HepG2 (cell line): ENCODE results near the gene BAIAP2L1. TPM values are rescaled to one million over a fixed set of nuclear protein-coding genes. Genes with fewer than 3 reads are reported as not detected.
A peak's percentile ranks its signal among the peaks of the same experiment; 100 is the strongest.
"Not testable (repeated sequence)": the region's sequence is repeated elsewhere in the genome, so short reads cannot be mapped to it uniquely, and the experiment has no call there.

Experiments
- ISL2 ChIP-seq: sonication (generic); formaldehyde crosslinking; IDR thresholded peaks from 2 replicates; pipeline ENCODE4 v1.5.0; 2020; ENCODE audit warnings: missing genetic modification reagents
- MEIS2 ChIP-seq: sonication (generic); formaldehyde crosslinking; IDR thresholded peaks from 2 replicates; pipeline ENCODE4 v1.9.0; 2021; ENCODE audit warnings: mild to moderate bottlenecking, missing genetic modification reagents
- POGK ChIP-seq: sonication (generic); formaldehyde crosslinking; conservative IDR thresholded peaks from 2 replicates; pipeline ENCODE4 v1.8.0; 2022; ENCODE audit warnings: mild to moderate bottlenecking, moderate library complexity, missing genetic modification reagents
- POLR2G ChIP-seq: fragments of 200-400 bp; formaldehyde crosslinking; IDR thresholded peaks from 2 replicates; pipeline ENCODE4 v1.6.1; 2018; ENCODE audit warnings: mild to moderate bottlenecking, low read depth, low read length, moderate library complexity
- PPARG ChIP-seq: conservative IDR thresholded peaks from 2 replicates; pipeline ENCODE4 v1.6.1; 2016; ENCODE audit warnings: missing biosample characterization, missing genetic modification reagents
- THAP11 ChIP-seq: IDR thresholded peaks from 2 replicates; pipeline ENCODE4 v1.6.1; 2016; ENCODE audit warnings: missing biosample characterization, missing genetic modification reagents
- YEATS4 ChIP-seq: sonication (generic); formaldehyde crosslinking; IDR thresholded peaks from 2 replicates; pipeline ENCODE4 v1.4.0; 2020; ENCODE audit warnings: missing genetic modification reagents, borderline replicate concordance
- polyA plus RNA-seq, 8 experiments: library from polyadenylated mRNA; depleted of rRNA in 3 of 8; stranded (reverse) in 7 of 8; unstranded in 1 of 8; fragments of >200 nt; fragmentation: Illumina TruSeq in 4 of 8; extraction: Trizol in 4 of 8; gene quantifications; 2 replicates each; pipeline versions ENCODE4 v1.2.1 to v1.2.3, GENCODE V29; 2011 to 2016; ENCODE audit warnings: low read depth in 4 of 8, missing spikeins in 1 of 8, mixed read lengths in 1 of 8; ENCODE audit not compliant: insufficient read depth in 1 of 8
- total RNA-seq, 5 experiments: library from RNA; depleted of rRNA; stranded (reverse); fragments of >200 nt; fragmentation: Illumina TruSeq; extraction: Trizol; gene quantifications; 2 replicates each; pipeline ENCODE4 v1.2.3, GENCODE V29; 2016; ENCODE audit warnings: low read depth in 1 of 5
- TF ChIP-seq, protein P1 (sequence below): IDR thresholded peaks from 2 replicates; pipeline ENCODE4 v1.6.1; 2016; ENCODE audit warnings: low read depth, missing genetic modification reagents, missing compliant biosample characterization
- TF ChIP-seq, protein P2 (sequence below): sonication (generic); formaldehyde crosslinking; IDR thresholded peaks from 2 replicates; pipeline ENCODE4 v1.5.1; 2020; ENCODE audit warnings: missing genetic modification reagents, mild to moderate bottlenecking, borderline replicate concordance
- TF ChIP-seq, protein P3 (sequence below), 2 experiments: sonication (generic) in 1 of 2; formaldehyde crosslinking in 1 of 2; IDR thresholded peaks; 2 replicates each; pipeline versions ENCODE4 v1.5.1 to v1.6.1; 2011 to 2020; ENCODE audit warnings: borderline replicate concordance in 1 of 2, low read depth in 1 of 2, low read length in 1 of 2, mild to moderate bottlenecking in 1 of 2, missing genetic modification reagents in 1 of 2, moderate library complexity in 1 of 2
- TF ChIP-seq, protein P4 (sequence below): sonication (generic); formaldehyde crosslinking; IDR thresholded peaks from 2 replicates; pipeline ENCODE4 v1.4.0; 2020; ENCODE audit warnings: missing genetic modification reagents

The BAIAP2L1 gene
- total and polyA plus RNA-seq, 2 of the 13 experiments (the other 11 are each of a cell fraction or from before 2014, with no cell fraction given): 13.0 to 21.5 TPM

- TF ChIP-seq, protein P1, sequence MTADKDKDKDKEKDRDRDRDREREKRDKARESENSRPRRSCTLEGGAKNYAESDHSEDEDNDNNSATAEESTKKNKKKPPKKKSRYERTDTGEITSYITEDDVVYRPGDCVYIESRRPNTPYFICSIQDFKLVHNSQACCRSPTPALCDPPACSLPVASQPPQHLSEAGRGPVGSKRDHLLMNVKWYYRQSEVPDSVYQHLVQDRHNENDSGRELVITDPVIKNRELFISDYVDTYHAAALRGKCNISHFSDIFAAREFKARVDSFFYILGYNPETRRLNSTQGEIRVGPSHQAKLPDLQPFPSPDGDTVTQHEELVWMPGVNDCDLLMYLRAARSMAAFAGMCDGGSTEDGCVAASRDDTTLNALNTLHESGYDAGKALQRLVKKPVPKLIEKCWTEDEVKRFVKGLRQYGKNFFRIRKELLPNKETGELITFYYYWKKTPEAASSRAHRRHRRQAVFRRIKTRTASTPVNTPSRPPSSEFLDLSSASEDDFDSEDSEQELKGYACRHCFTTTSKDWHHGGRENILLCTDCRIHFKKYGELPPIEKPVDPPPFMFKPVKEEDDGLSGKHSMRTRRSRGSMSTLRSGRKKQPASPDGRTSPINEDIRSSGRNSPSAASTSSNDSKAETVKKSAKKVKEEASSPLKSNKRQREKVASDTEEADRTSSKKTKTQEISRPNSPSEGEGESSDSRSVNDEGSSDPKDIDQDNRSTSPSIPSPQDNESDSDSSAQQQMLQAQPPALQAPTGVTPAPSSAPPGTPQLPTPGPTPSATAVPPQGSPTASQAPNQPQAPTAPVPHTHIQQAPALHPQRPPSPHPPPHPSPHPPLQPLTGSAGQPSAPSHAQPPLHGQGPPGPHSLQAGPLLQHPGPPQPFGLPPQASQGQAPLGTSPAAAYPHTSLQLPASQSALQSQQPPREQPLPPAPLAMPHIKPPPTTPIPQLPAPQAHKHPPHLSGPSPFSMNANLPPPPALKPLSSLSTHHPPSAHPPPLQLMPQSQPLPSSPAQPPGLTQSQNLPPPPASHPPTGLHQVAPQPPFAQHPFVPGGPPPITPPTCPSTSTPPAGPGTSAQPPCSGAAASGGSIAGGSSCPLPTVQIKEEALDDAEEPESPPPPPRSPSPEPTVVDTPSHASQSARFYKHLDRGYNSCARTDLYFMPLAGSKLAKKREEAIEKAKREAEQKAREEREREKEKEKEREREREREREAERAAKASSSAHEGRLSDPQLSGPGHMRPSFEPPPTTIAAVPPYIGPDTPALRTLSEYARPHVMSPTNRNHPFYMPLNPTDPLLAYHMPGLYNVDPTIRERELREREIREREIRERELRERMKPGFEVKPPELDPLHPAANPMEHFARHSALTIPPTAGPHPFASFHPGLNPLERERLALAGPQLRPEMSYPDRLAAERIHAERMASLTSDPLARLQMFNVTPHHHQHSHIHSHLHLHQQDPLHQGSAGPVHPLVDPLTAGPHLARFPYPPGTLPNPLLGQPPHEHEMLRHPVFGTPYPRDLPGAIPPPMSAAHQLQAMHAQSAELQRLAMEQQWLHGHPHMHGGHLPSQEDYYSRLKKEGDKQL: peak; percentile 51; the same call in 1 of the 2 replicates
- TF ChIP-seq MEIS2 (CRISPR knock-in tag): peak; percentile 90
- TF ChIP-seq, protein P2, sequence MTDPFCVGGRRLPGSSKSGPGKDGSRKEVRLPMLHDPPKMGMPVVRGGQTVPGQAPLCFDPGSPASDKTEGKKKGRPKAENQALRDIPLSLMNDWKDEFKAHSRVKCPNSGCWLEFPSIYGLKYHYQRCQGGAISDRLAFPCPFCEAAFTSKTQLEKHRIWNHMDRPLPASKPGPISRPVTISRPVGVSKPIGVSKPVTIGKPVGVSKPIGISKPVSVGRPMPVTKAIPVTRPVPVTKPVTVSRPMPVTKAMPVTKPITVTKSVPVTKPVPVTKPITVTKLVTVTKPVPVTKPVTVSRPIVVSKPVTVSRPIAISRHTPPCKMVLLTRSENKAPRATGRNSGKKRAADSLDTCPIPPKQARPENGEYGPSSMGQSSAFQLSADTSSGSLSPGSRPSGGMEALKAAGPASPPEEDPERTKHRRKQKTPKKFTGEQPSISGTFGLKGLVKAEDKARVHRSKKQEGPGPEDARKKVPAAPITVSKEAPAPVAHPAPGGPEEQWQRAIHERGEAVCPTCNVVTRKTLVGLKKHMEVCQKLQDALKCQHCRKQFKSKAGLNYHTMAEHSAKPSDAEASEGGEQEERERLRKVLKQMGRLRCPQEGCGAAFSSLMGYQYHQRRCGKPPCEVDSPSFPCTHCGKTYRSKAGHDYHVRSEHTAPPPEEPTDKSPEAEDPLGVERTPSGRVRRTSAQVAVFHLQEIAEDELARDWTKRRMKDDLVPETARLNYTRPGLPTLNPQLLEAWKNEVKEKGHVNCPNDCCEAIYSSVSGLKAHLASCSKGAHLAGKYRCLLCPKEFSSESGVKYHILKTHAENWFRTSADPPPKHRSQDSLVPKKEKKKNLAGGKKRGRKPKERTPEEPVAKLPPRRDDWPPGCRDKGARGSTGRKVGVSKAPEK (CRISPR knock-in tag): 0 out of 2 replicates have a peak, but pooled peaks have one; percentile 30
- TF ChIP-seq, protein P3, sequence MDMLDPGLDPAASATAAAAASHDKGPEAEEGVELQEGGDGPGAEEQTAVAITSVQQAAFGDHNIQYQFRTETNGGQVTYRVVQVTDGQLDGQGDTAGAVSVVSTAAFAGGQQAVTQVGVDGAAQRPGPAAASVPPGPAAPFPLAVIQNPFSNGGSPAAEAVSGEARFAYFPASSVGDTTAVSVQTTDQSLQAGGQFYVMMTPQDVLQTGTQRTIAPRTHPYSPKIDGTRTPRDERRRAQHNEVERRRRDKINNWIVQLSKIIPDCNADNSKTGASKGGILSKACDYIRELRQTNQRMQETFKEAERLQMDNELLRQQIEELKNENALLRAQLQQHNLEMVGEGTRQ (IDR thresholded peaks at IDR 0.05; ENCODE audit: low read depth, low read length): not testable (repeated sequence)
- TF ChIP-seq, protein P3 (CRISPR knock-in tag; IDR thresholded peaks at IDR 0.05; ENCODE audit: borderline replicate concordance): peak; percentile 58; the same call in 1 of the 2 replicates
- TF ChIP-seq THAP11 (CRISPR knock-in tag): peak; percentile 64
- peak; percentile 60; the same call in 1 of the 2 replicates for TF ChIP-seq POGK (CRISPR knock-in tag)
- peak; percentile 70; the same call in 1 of the 2 replicates for TF ChIP-seq POLR2G
- peak; percentile 75 for TF ChIP-seq ISL2 (CRISPR knock-in tag)
- peak; percentile 79 for TF ChIP-seq PPARG
- TF ChIP-seq, protein P4, sequence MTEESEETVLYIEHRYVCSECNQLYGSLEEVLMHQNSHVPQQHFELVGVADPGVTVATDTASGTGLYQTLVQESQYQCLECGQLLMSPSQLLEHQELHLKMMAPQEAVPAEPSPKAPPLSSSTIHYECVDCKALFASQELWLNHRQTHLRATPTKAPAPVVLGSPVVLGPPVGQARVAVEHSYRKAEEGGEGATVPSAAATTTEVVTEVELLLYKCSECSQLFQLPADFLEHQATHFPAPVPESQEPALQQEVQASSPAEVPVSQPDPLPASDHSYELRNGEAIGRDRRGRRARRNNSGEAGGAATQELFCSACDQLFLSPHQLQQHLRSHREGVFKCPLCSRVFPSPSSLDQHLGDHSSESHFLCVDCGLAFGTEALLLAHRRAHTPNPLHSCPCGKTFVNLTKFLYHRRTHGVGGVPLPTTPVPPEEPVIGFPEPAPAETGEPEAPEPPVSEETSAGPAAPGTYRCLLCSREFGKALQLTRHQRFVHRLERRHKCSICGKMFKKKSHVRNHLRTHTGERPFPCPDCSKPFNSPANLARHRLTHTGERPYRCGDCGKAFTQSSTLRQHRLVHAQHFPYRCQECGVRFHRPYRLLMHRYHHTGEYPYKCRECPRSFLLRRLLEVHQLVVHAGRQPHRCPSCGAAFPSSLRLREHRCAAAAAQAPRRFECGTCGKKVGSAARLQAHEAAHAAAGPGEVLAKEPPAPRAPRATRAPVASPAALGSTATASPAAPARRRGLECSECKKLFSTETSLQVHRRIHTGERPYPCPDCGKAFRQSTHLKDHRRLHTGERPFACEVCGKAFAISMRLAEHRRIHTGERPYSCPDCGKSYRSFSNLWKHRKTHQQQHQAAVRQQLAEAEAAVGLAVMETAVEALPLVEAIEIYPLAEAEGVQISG: peak; percentile 65
- TF ChIP-seq YEATS4 (CRISPR knock-in tag): peak; percentile 38
These were observed 16.8 kb upstream of the BAIAP2L1 start (continued) for GRCh38 chr7:98417604-98418270.
